ENCODE data around the gene POGLUT3.

- TF ChIP-seq EZH2 (IDR thresholded peaks at IDR 0.05; ENCODE audit: borderline replicate concordance, low read length) = no peak
- no peak for TF ChIP-seq CTCF (conservative IDR thresholded peaks at IDR 0.05 in 1 of 2, IDR thresholded peaks at IDR 0.05 in 1 of 2; ENCODE audit: extremely low read depth in 1 of 2, insufficient read depth in 1 of 2, low read depth in 1 of 2, low read length in 2 of 2)
Observed at GRCh38 chr11:108534274-108534882, 36.2 kb upstream of the POGLUT3 start.
